HG02798 (cell line): ENCODE results near the gene TMEM33.

ENCODE experiments used
- ATAC-seq: cut with Tn5 transposase; IDR thresholded peaks from one replicate; pipeline ENCODE4 v1.9.1; 2021; ENCODE audit warnings: mild to moderate bottlenecking; ENCODE audit not compliant: unreplicated experiment, poor library complexity

The TMEM33 gene

GRCh38 chr4:41992967-41993857, 58.0 kb downstream of the TMEM33 start:
- ATAC-seq = no peak

GRCh38 chr4:41994461-41994985, 59.3 kb downstream of the TMEM33 start:
- ATAC-seq = no peak

- no peak for ATAC-seq
Measured at GRCh38 chr4:41998019-41998418, 62.8 kb downstream of the TMEM33 start.

GRCh38 chr4:41999321-41999720, 64.1 kb downstream of the TMEM33 start:
- ATAC-seq = no peak

- ATAC-seq = no peak
Measured at GRCh38 chr4:42008011-42008786, 73.0 kb downstream of the TMEM33 start.
